Right lobe of liver (tissue), 4 donors: ENCODE measurements around the gene INPP4B.

Source experiments
- CTCF ChIP-seq, 4 donors: fragments of 200-600 bp in 3 of 4; fragments of 450-650 bp in 1 of 4; IDR thresholded peaks; one replicate each; pipeline versions ENCODE4 v1.5.1 to v1.8.0; 2016 to 2022; ENCODE audit warnings: antibody characterized with exemption in 4 of 4, mild to moderate bottlenecking in 2 of 4
- POLR2A ChIP-seq: fragments of 450-650 bp; IDR thresholded peaks from one replicate; pipeline ENCODE4 v1.6.1; 2017; ENCODE audit warnings: antibody characterized with exemption, mild to moderate bottlenecking
- donor health status: DM: no; HTN: no; CAD: no.
- donor health status: DM: no; HTN: no; CAD: no.
- donor health status: DM: no; HTN: yes; CAD: no.

DNA sequence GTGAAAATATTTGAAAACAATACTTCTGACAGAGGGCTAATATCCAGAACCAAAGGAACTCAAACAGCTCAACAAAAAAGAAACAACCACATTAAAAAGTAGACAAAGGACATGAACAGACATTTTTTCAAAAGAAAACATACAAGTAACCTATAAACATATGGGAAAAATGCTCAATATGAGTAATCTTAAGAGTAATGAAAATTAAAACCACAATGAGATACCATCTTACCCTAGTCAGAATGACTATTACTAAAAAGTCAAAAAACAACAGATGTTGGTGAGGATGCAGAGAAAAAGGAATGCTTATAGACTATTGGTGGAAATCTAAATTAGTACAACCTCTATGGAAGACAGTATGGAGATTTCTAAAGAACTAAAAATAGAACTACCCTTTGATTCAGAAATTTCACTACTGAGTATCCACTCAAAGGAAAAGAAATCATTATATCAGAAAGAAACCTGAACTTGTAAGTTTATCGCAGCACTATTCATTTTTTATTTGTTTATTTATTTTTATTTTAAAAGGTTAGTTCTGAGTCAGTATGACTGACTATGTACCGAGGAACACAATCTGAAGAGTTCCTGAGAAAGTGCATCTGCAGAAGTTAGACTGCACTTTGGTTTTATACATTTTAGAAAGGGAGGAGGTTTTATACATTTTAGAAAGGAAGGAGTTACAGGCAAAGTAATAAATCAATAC is 231.3 kb downstream of the INPP4B start:
- TF ChIP-seq CTCF (IDR thresholded peaks at IDR 0.05), result no peak
- TF ChIP-seq POLR2A, result no peak
